Osteocyte (in vitro differentiated cells): ENCODE measurements around the gene BHMT2. TPM values are rescaled to one million over a fixed set of nuclear protein-coding genes. Genes with fewer than 3 reads are reported as not detected.

Source experiments
- DNase-seq: peaks from one replicate; pipeline ENCODE4 v3.0.0; 2021; ENCODE audit warnings: mixed read lengths; ENCODE audit not compliant: unreplicated experiment; ENCODE audit errors: extremely low spot score
- H3K27ac Mint-ChIP-seq: one replicate; pipeline ENCODE4 v1.8.0; 2021; ENCODE audit warnings: mild to moderate bottlenecking, mixed read lengths; ENCODE audit not compliant: unreplicated experiment
- H3K27me3 Mint-ChIP-seq: one replicate; pipeline ENCODE4 v1.8.0; 2021; ENCODE audit warnings: mixed read lengths; ENCODE audit not compliant: unreplicated experiment
- H3K36me3 Mint-ChIP-seq: one replicate; pipeline ENCODE4 v1.8.0; 2021; ENCODE audit warnings: mixed read lengths; ENCODE audit not compliant: unreplicated experiment
- H3K4me1 Mint-ChIP-seq: one replicate; pipeline ENCODE4 v1.8.0; 2021; ENCODE audit warnings: mixed read lengths; ENCODE audit not compliant: unreplicated experiment
- H3K4me3 Mint-ChIP-seq: one replicate; pipeline ENCODE4 v1.8.0; 2021; ENCODE audit warnings: mild to moderate bottlenecking, moderate library complexity, mixed read lengths; ENCODE audit not compliant: unreplicated experiment
- H3K9me3 Mint-ChIP-seq: one replicate; pipeline ENCODE4 v1.8.0; 2021; ENCODE audit warnings: mixed read lengths; ENCODE audit not compliant: unreplicated experiment
- CTCF ChIP-seq: fragments of 200-600 bp; sonication (generic); IDR thresholded peaks from 2 replicates; pipeline ENCODE4 v1.5.0; 2021; ENCODE audit warnings: antibody characterized with exemption, mild to moderate bottlenecking, moderate library complexity
- total RNA-seq: library from RNA; stranded (reverse); gene quantifications from 2 replicates; pipeline ENCODE4 v1.2.1, GENCODE V29; 2021

Gene BHMT2
- total RNA-seq, 1 donor from 2014 or later: not detected

GRCh38 chr5:79108086-79108485 is 38.5 kb downstream of the BHMT2 start:
- Mint-ChIP-seq H3K4me1 (peaks cover 16% of the 10 kb centered on the region), H3K36me3 (peaks cover 2% of the 10 kb centered on the region), H3K27ac (no peak overlapping the region), H3K27me3 (peaks cover 84% of the 10 kb centered on the region), H3K4me3 (no peak overlapping the region), H3K9me3 (no peaks in the 10 kb centered on the region)
- no peak for DNase-seq
- no peak for TF ChIP-seq CTCF

DNA sequence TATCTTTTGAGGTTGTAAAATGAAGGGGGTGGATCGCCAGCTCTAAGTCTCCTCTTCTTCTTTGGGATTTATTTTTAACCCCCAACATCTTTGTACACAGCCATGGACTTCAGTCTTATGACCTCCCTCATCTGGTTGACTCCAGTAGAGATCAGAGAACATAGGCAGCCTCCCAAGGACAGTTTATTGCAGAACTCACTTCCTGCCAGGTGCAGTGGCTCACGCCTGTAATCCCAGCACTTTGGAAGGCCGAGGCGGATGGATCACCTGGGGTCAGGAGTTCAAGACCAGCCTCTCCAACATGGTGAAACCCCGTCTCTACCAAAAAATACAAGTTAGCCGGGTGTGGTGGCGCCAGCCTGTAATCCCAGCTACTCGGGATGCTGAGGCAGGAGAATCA is 39.2 kb downstream of the BHMT2 start:
- no peaks in the 10 kb centered on the region for H3K9me3 Mint-ChIP-seq
- H3K4me1 Mint-ChIP-seq: peaks cover 16% of the 10 kb centered on the region
- no peak overlapping the region for H3K27ac Mint-ChIP-seq
- peaks cover 2% of the 10 kb centered on the region for H3K36me3 Mint-ChIP-seq
- no peak for TF ChIP-seq CTCF
- peaks cover 89% of the 10 kb centered on the region for H3K27me3 Mint-ChIP-seq
- no peak overlapping the region for H3K4me3 Mint-ChIP-seq
- no peak for DNase-seq

- H3K27ac Mint-ChIP-seq: no peak overlapping the region
- H3K4me3 Mint-ChIP-seq: no peak overlapping the region
- no peaks in the 10 kb centered on the region for H3K9me3 Mint-ChIP-seq
- peaks cover 91% of the 10 kb centered on the region for H3K27me3 Mint-ChIP-seq
- peaks cover 2% of the 10 kb centered on the region for H3K36me3 Mint-ChIP-seq
- H3K4me1 Mint-ChIP-seq: peaks cover 16% of the 10 kb centered on the region
- peak; percentile 27 for TF ChIP-seq CTCF
- no peak for DNase-seq
Measured at GRCh38 chr5:79109527-79110492, 40.2 kb downstream of the BHMT2 start.

DNA sequence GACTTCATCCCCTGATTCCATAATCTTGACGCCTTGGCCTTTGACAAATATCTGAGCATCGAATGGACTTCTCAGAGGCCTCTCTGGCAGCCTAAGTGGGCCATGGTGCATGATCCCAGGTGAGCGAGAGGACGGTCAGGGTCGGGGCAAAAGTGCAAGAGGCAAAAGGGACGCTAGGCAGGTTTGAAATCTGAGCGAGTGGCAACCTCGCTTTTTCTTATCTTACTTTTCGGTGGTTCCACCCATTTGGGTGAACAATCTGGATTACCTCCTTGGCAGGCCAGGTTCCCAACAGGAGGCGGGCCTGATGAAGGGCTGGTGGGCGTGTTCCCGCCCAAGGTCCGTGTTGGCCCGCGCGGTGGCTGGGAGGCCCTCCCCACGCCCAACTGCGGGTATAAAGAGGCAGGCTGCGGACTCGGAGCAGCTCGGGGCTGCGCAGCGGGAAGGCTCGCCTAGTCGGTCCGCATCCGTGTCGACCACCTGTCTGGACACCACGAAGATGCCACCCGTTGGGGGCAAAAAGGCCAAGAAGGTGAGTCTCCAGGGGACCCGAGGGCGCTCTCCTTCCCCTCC is 41.9 kb downstream of the BHMT2 start, which contains the start of gene BHMT:
Gene BHMT, plus strand, starts transcription at position 423 of the 573 bp plus-strand sequence. Its CDS starts 77 bp downstream, at position 500.
- no peak within 1 kb of the TSS for H3K27ac Mint-ChIP-seq
- H3K4me1 Mint-ChIP-seq: peaks cover 16% of the 10 kb centered on the region
- DNase-seq: no peak
- no peaks in the 10 kb centered on the region for H3K9me3 Mint-ChIP-seq
- H3K36me3 Mint-ChIP-seq: peaks cover 2% of the 10 kb centered on the region
- H3K27me3 Mint-ChIP-seq: peaks cover 90% of the 10 kb centered on the region
- no peak within 1 kb of the TSS for H3K4me3 Mint-ChIP-seq
- TF ChIP-seq CTCF: no peak
